HepG2 (cell line): ENCODE measurements around the gene MED19. TPM values are rescaled to one million over a fixed set of nuclear protein-coding genes. Genes with fewer than 3 reads are reported as not detected.

Experiments
- ATAC-seq: fragments of 200-7000 bp; cut with Tn5 transposase; 3 replicates; pipeline ENCODE4 v1.9.1; 2020; ENCODE audit warnings: mild to moderate bottlenecking, moderate library complexity
- BruUV-seq: library from RNA; stranded (reverse); fragments of 400-500 nt; replicated peaks from 2 replicates; lab custom pipeline; 2021; lab: Mats Ljungman, UMichigan
- CTCF ChIA-PET: fragments of 300-600 bp; formaldehyde crosslinking; extraction: SDS; loops from one replicate; lab custom pipeline; 2021; ENCODE audit warnings: low total read pairs, inconsistent platforms, low intra/inter-chr PET ratio; lab: Yijun Ruan, JAX
- POLR2A ChIA-PET: fragments of 350-600 bp; sonication (Branson Sonifier 250); formaldehyde crosslinking; loops from one replicate; lab custom pipeline; 2020; ENCODE audit warnings: antibody characterized with exemption, inconsistent platforms; lab: Yijun Ruan, JAX
- DNase-seq: peaks from one replicate; pipeline ENCODE4 v3.0.0-alpha.2; 2015; ENCODE audit warnings: low spot score
- FAIRE-seq: peaks from 3 replicates; lab custom pipeline; 2011; peaks lifted over from hg19 to GRCh38; lab: Jason Lieb, UNC
- H2AFZ ChIP-seq: one replicate; pipeline ENCODE4 v1.6.1; 2011; ENCODE audit warnings: low read length, inconsistent platforms
- H3K27ac ChIP-seq: fragments of 300-600 bp; 3 replicates; pipeline ENCODE4 v1.8.0; 2011; ENCODE audit warnings: mixed run types, mild to moderate bottlenecking, mixed read lengths, low read length, inconsistent platforms; ENCODE audit not compliant: insufficient read depth; ENCODE audit errors: extremely low read length
- H3K27me3 ChIP-seq, 2 experiments: fragments of 200-600 bp in 1 of 2; 2 replicates in 1 of 2; 3 replicates in 1 of 2; pipeline versions ENCODE4 v1.6.0 to v1.8.0; 2011; ENCODE audit warnings: low read length in 2 of 2, mild to moderate bottlenecking in 2 of 2, moderate library complexity in 2 of 2, inconsistent platforms in 1 of 2; ENCODE audit not compliant: insufficient read depth in 2 of 2, control insufficient read depth in 1 of 2
- H3K36me3 ChIP-seq, 2 experiments: fragments of 200-600 bp in 1 of 2; replicated peaks in 1 of 2; 2 replicates in 1 of 2; 3 replicates in 1 of 2; pipeline versions ENCODE4 v1.5.1 to v1.8.0; 2011; ENCODE audit warnings: low read length in 2 of 2, inconsistent platforms in 1 of 2; ENCODE audit not compliant: insufficient read depth in 2 of 2, control insufficient read depth in 1 of 2
- H3K4me1 ChIP-seq: 2 replicates; pipeline ENCODE4 v1.5.1; 2012; ENCODE audit warnings: low read length, inconsistent platforms; ENCODE audit not compliant: insufficient read depth
- H3K4me2 ChIP-seq: 2 replicates; pipeline ENCODE4 v1.6.0; 2011; ENCODE audit warnings: low read depth, low read length, inconsistent platforms
- H3K4me3 ChIP-seq, 3 experiments: fragments of 200-600 bp in 1 of 3; sonication (generic), shearing (Covaris generic) in 1 of 3; replicated peaks in 1 of 3; 2 replicates each; pipeline ENCODE4 v1.5.1; 2011 to 2016; ENCODE audit warnings: low read length in 3 of 3, inconsistent platforms in 2 of 3, low read depth in 2 of 3, mild to moderate bottlenecking in 2 of 3, control low read depth in 1 of 3, mixed read lengths in 1 of 3; ENCODE audit not compliant: insufficient read depth in 1 of 3
- H3K79me2 ChIP-seq: one replicate; pipeline ENCODE4 v1.6.1; 2011; ENCODE audit warnings: low read length, inconsistent platforms; ENCODE audit not compliant: insufficient read depth
- H3K9ac ChIP-seq: 2 replicates; pipeline ENCODE4 v1.6.0; 2011; ENCODE audit warnings: mild to moderate bottlenecking, low read depth, low read length, inconsistent platforms; ENCODE audit not compliant: insufficient read depth
- H3K9me3 ChIP-seq: 2 replicates; pipeline ENCODE4 v1.5.1; 2012; ENCODE audit warnings: mild to moderate bottlenecking, low read length
- H4K20me1 ChIP-seq: 2 replicates; pipeline ENCODE4 v1.6.0; 2011; ENCODE audit warnings: inconsistent platforms, mild to moderate bottlenecking, low read length, moderate library complexity; ENCODE audit not compliant: insufficient read depth
- GATA4 ChIP-seq: sonication (generic); IDR thresholded peaks from 2 replicates; pipeline ENCODE4 v1.6.1; 2016; ENCODE audit warnings: antibody characterized with exemption, low read depth, borderline replicate concordance
- POLR2G ChIP-seq: fragments of 200-400 bp; formaldehyde crosslinking; IDR thresholded peaks from 2 replicates; pipeline ENCODE4 v1.6.1; 2018; ENCODE audit warnings: mild to moderate bottlenecking, low read depth, low read length, moderate library complexity
- RBAK ChIP-seq: sonication (generic); formaldehyde crosslinking; IDR thresholded peaks from 2 replicates; pipeline ENCODE4 v1.5.1; 2020; ENCODE audit warnings: mild to moderate bottlenecking, missing genetic modification reagents
- ZNF12 ChIP-seq: sonication (generic); formaldehyde crosslinking; IDR thresholded peaks from 2 replicates; pipeline ENCODE4 v1.5.0; 2020; ENCODE audit warnings: missing genetic modification reagents
- WGBS: methylation state at CpG from one replicate; pipeline ENCODE4 v1.1.6; 2017; ENCODE audit warnings: low lambda C conversion rate; 5-methylcytosine and 5-hydroxymethylcytosine counted together
- in situ Hi-C: cut with HindIII; loops from 2 replicates; pipeline ENCODE4 v1.10.0; 2017; ENCODE audit warnings: low pct_unique_long_range_greater_than_20kb; ENCODE audit not compliant: extremely low pct_ligation_motif_present
- intact Hi-C: fragments of 100-400 bp; cut with micrococcal nuclease; formaldehyde crosslinking; loops from one replicate; pipeline ENCODE4 v1.10.0; 2022; ENCODE audit not compliant: unreplicated experiment
- polyA plus RNA-seq, 8 experiments: library from polyadenylated mRNA; depleted of rRNA in 3 of 8; stranded (reverse) in 7 of 8; unstranded in 1 of 8; fragments of >200 nt; fragmentation: Illumina TruSeq in 4 of 8; extraction: Trizol in 4 of 8; gene quantifications; 2 replicates each; pipeline versions ENCODE4 v1.2.1 to v1.2.3, GENCODE V29; 2011 to 2016; ENCODE audit warnings: low read depth in 4 of 8, missing spikeins in 1 of 8, mixed read lengths in 1 of 8; ENCODE audit not compliant: insufficient read depth in 1 of 8
- small RNA-seq, 3 experiments: library from RNA; depleted of rRNA; stranded (forward); fragments of <200 nt; gene quantifications; one replicate each; pipeline ENCODE3, GENCODE V24; 2012; ENCODE audit warnings: low read depth in 2 of 3, low replicate concordance in 1 of 3; ENCODE audit not compliant: insufficient read length in 3 of 3, insufficient read depth in 2 of 3
- total RNA-seq, 5 experiments: library from RNA; depleted of rRNA; stranded (reverse); fragments of >200 nt; fragmentation: Illumina TruSeq; extraction: Trizol; gene quantifications; 2 replicates each; pipeline ENCODE4 v1.2.3, GENCODE V29; 2016; ENCODE audit warnings: low read depth in 1 of 5

The MED19 gene
- total and polyA plus RNA-seq, 2 of the 13 experiments (the other 11 are each of a cell fraction or from before 2014, with no cell fraction given): 12.9 to 13.8 TPM

GRCh38 chr11:57657194-57658022, 54.6 kb downstream of the MED19 start, which contains the start of gene CLP1 (continued):
- no peak for TF ChIP-seq ZNF12 (CRISPR knock-in tag)
- no peak for TF ChIP-seq GATA4

DNA sequence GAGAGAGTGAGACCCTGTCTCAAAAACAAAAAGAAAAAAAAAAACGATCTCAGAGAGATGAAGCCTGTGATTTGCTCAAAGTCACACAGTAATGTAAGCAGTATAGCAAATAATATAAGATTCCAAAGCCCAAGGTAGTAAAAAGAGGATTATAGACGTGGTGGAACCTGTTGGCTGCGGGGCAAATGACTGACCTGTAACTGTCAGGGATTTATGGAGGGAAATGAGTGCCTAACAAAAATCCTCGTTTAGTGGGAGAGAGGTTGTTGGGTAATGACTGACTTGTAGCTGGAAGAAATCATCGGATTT, 55.2 kb downstream of the MED19 start:
- ChIA-PET POLR2A (interaction anchor here (1.3 to 2.1 kb wide), 2 partner anchors 10 to 16 kb away, joined by 4 to 7 read pairs; no protein-coding TSS in a partner anchor), CTCF (no interaction called here)
- TSS peak; percentile 100 for BruUV-seq
- in situ Hi-C loops (loop anchor here (25.0 kb wide), 2 partner anchors 630 to 855 kb away; partner anchors contain the start of gene OR5B21), intact Hi-C loops (no loop called here)
- peak overlapping the region; percentile 63 for H3K27ac ChIP-seq
- H3K9ac ChIP-seq: peak overlapping the region; percentile 77
- H3K4me3 ChIP-seq: peak overlapping the region; percentile 54 to 70 (median 57)
- H3K79me2 ChIP-seq: peaks cover 20% of the 10 kb centered on the region
- peak overlapping the region; percentile 91 for H3K4me2 ChIP-seq
- TF ChIP-seq RBAK (CRISPR knock-in tag) (peak; percentile 39; the same call in 1 of the 2 replicates), POLR2G (no peak)
- H3K36me3 ChIP-seq: peaks cover 11 to 22% of the 10 kb centered on the region in 2 experiments
- WGBS: 1% methylated on average over 5 of the region's 5 CpGs
- ATAC-seq (peak; percentile 6; the same call in 2 of the 3 replicates), DNase-seq (no peak), FAIRE-seq (no peak)
- peaks cover 18% of the 10 kb centered on the region; the same call in 1 of the 2 replicates for H3K4me1 ChIP-seq
- H3K27me3 ChIP-seq: peaks cover 0 to 4% of the 10 kb centered on the region in 2 experiments; a peak in 2 of 5 replicates
- no peak overlapping the region for H2AFZ ChIP-seq
- no peaks in the 10 kb centered on the region for H4K20me1 ChIP-seq
- H3K9me3 ChIP-seq: no peaks in the 10 kb centered on the region

Small RNA genes lying within 50 kb of the gene (small RNA-seq; reads per million reads assigned to genes)
- 0 reads per million in 3 experiments for gene TMX2-CTNND1

Other genes with a start within 250 kb of the MED19 start
- gene SLC43A1, start 196.5 kb downstream of the MED19 start, total RNA-seq (2016; rRNA removed; fragmentation: Illumina TruSeq; extraction: Trizol): 40.0 and 72.3 TPM in 2 replicates
- gene SLC43A1, start 196.5 kb downstream of the MED19 start, polyA plus RNA-seq (2011; rRNA removed): 87.6 and 124 TPM in 2 replicates
- gene TIMM10, start 181.5 kb downstream of the MED19 start, total RNA-seq (2016; rRNA removed; fragmentation: Illumina TruSeq; extraction: Trizol): 82.2 and 103 TPM in 2 replicates
- gene TIMM10, start 181.5 kb downstream of the MED19 start, polyA plus RNA-seq (2011; rRNA removed): 56.3 and 67.8 TPM in 2 replicates
- gene SMTNL1, start 174.6 kb downstream of the MED19 start, total RNA-seq (2016; rRNA removed; fragmentation: Illumina TruSeq; extraction: Trizol): not detected in 2 replicates
- 0.04 TPM in 1 of 2 replicates, not detected in the other for gene SMTNL1, start 174.6 kb downstream of the MED19 start, polyA plus RNA-seq (2011; rRNA removed)
- 30.3 and 37.6 TPM in 2 replicates for gene UBE2L6, start 144.5 kb downstream of the MED19 start, total RNA-seq (2016; rRNA removed; fragmentation: Illumina TruSeq; extraction: Trizol)
- 30.4 and 38.3 TPM in 2 replicates for gene UBE2L6, start 144.5 kb downstream of the MED19 start, polyA plus RNA-seq (2011; rRNA removed)
- gene SERPING1, start 114.5 kb downstream of the MED19 start, total RNA-seq (2016; rRNA removed; fragmentation: Illumina TruSeq; extraction: Trizol): 1.6 and 2.0 TPM in 2 replicates
- 10.4 and 23.3 TPM in 2 replicates for gene SERPING1, start 114.5 kb downstream of the MED19 start, polyA plus RNA-seq (2011; rRNA removed)
- not detected in 2 replicates for gene YPEL4, start 62.3 kb downstream of the MED19 start, total RNA-seq (2016; rRNA removed; fragmentation: Illumina TruSeq; extraction: Trizol)
- 0.04 TPM in 1 of 2 replicates, not detected in the other for gene YPEL4, start 62.3 kb downstream of the MED19 start, polyA plus RNA-seq (2011; rRNA removed)
- gene CLP1, start 54.5 kb downstream of the MED19 start, total RNA-seq (2016; rRNA removed; fragmentation: Illumina TruSeq; extraction: Trizol): 24.8 and 41.9 TPM in 2 replicates
- 13.3 and 14.6 TPM in 2 replicates for gene CLP1, start 54.5 kb downstream of the MED19 start, polyA plus RNA-seq (2011; rRNA removed)
- 20.3 and 26.6 TPM in 2 replicates for gene ZDHHC5, start 44.1 kb downstream of the MED19 start, total RNA-seq (2016; rRNA removed; fragmentation: Illumina TruSeq; extraction: Trizol)
- gene ZDHHC5, start 44.1 kb downstream of the MED19 start, polyA plus RNA-seq (2011; rRNA removed): 34.0 and 42.4 TPM in 2 replicates
- gene TMX2, start 378 bp upstream of the MED19 start, total RNA-seq (2016; rRNA removed; fragmentation: Illumina TruSeq; extraction: Trizol): 67.0 and 129 TPM in 2 replicates
- gene TMX2, start 378 bp upstream of the MED19 start, polyA plus RNA-seq (2011; rRNA removed): 73.9 and 84.5 TPM in 2 replicates
- 70.2 and 77.4 TPM in 2 replicates for gene SELENOH, start 29.3 kb upstream of the MED19 start, total RNA-seq (2016; rRNA removed; fragmentation: Illumina TruSeq; extraction: Trizol)
- 22.0 and 27.2 TPM in 2 replicates for gene SELENOH, start 29.3 kb upstream of the MED19 start, polyA plus RNA-seq (2011; rRNA removed)
- not detected in 2 replicates for gene BTBD18, start 39.6 kb upstream of the MED19 start, total RNA-seq (2016; rRNA removed; fragmentation: Illumina TruSeq; extraction: Trizol)
- not detected in 2 replicates for gene BTBD18, start 39.6 kb upstream of the MED19 start, polyA plus RNA-seq (2011; rRNA removed)
- 128 and 184 TPM in 2 replicates for gene CTNND1, start 49.6 kb upstream of the MED19 start, total RNA-seq (2016; rRNA removed; fragmentation: Illumina TruSeq; extraction: Trizol)
- 117 and 136 TPM in 2 replicates for gene CTNND1, start 49.6 kb upstream of the MED19 start, polyA plus RNA-seq (2011; rRNA removed)